Osteoblast (primary cell): Measurements from ENCODE around the gene FSTL4. TPM values are rescaled to one million over a fixed set of nuclear protein-coding genes. Genes with fewer than 3 reads are reported as not detected.

Experiments used
- DNase-seq: peaks from one replicate; pipeline ENCODE4 v3.0.0; 2011; ENCODE audit warnings: low spot score, mixed read lengths; ENCODE audit not compliant: insufficient read length; ENCODE audit errors: missing footprints
- H2AFZ ChIP-seq: 2 replicates; pipeline ENCODE4 v1.6.0; 2011; ENCODE audit warnings: mild to moderate bottlenecking, low read length
- H3K27ac ChIP-seq: 2 replicates; pipeline ENCODE4 v1.5.1; 2011; ENCODE audit warnings: mild to moderate bottlenecking, low read depth, low read length, moderate library complexity
- H3K27me3 ChIP-seq: 2 replicates; pipeline ENCODE4 v1.6.0; 2012; ENCODE audit warnings: mild to moderate bottlenecking, control low read depth, inconsistent platforms, low read length, moderate library complexity; ENCODE audit not compliant: insufficient read depth
- H3K36me3 ChIP-seq: 2 replicates; pipeline ENCODE4 v1.5.1; 2011; ENCODE audit warnings: mild to moderate bottlenecking, low read length, control low read depth, moderate library complexity; ENCODE audit not compliant: insufficient read depth
- H3K4me1 ChIP-seq: 2 replicates; pipeline ENCODE4 v1.5.1; 2011; ENCODE audit warnings: mild to moderate bottlenecking, low read length, control low read depth, moderate library complexity; ENCODE audit not compliant: insufficient read depth
- H3K4me2 ChIP-seq: 2 replicates; pipeline ENCODE4 v1.6.0; 2011; ENCODE audit warnings: mild to moderate bottlenecking, low read length; ENCODE audit not compliant: insufficient read depth
- H3K4me3 ChIP-seq: fragments of 200-600 bp; sonication (generic); 3 replicates; pipeline ENCODE4 v1.5.1; 2012; ENCODE audit warnings: mild to moderate bottlenecking, low read length, inconsistent platforms; ENCODE audit not compliant: insufficient read depth
- H3K79me2 ChIP-seq: 2 replicates; pipeline ENCODE4 v1.6.0; 2012; ENCODE audit warnings: mild to moderate bottlenecking, low read length, control low read depth, inconsistent platforms; ENCODE audit not compliant: insufficient read depth
- H3K9me3 ChIP-seq: 2 replicates; pipeline ENCODE4 v1.5.1; 2011; ENCODE audit warnings: low read depth, low read length, control low read depth
- H4K20me1 ChIP-seq: 2 replicates; pipeline ENCODE4 v1.6.0; 2012; ENCODE audit warnings: mild to moderate bottlenecking, low read length, control low read depth; ENCODE audit not compliant: insufficient read depth
- CTCF ChIP-seq: IDR thresholded peaks from 2 replicates; pipeline ENCODE4 v1.5.1; 2011; ENCODE audit warnings: mild to moderate bottlenecking, low read depth, low read length, moderate library complexity; ENCODE audit errors: extremely low read depth
- total RNA-seq: library from RNA; depleted of rRNA; stranded (reverse); fragments of >200 nt; gene quantifications from 2 replicates; pipeline ENCODE4 v1.2.3, GENCODE V29; 2012

FSTL4 gene
- total RNA-seq, 1 donor: not detected

GRCh38 chr5:133391354-133392136 lies 220.8 kb downstream of the FSTL4 start:
- no peak for DNase-seq
- Histone ChIP-seq H3K9me3 (no peaks in the 10 kb centered on the region), H3K4me1 (no peaks in the 10 kb centered on the region), H3K27me3 (peaks cover 4% of the 10 kb centered on the region), H2AFZ (no peak overlapping the region), H3K27ac (no peak overlapping the region), H3K4me3 (no peak overlapping the region), H3K4me2 (no peak overlapping the region), H3K79me2 (no peaks in the 10 kb centered on the region), H3K36me3 (no peaks in the 10 kb centered on the region), H4K20me1 (no peaks in the 10 kb centered on the region)
- no peak for TF ChIP-seq CTCF

- H3K27ac ChIP-seq: no peak overlapping the region
- no peak for DNase-seq
- no peaks in the 10 kb centered on the region for H4K20me1 ChIP-seq
- no peak overlapping the region for H2AFZ ChIP-seq
- no peaks in the 10 kb centered on the region for H3K79me2 ChIP-seq
- TF ChIP-seq CTCF: no peak
- H3K4me2 ChIP-seq: no peak overlapping the region
- no peaks in the 10 kb centered on the region for H3K4me1 ChIP-seq
- H3K9me3 ChIP-seq: no peaks in the 10 kb centered on the region
- H3K27me3 ChIP-seq: peaks cover 4% of the 10 kb centered on the region
- no peaks in the 10 kb centered on the region for H3K36me3 ChIP-seq
- H3K4me3 ChIP-seq: no peak overlapping the region
Observed at GRCh38 chr5:133390416-133391353, 221.7 kb downstream of the FSTL4 start.

DNA sequence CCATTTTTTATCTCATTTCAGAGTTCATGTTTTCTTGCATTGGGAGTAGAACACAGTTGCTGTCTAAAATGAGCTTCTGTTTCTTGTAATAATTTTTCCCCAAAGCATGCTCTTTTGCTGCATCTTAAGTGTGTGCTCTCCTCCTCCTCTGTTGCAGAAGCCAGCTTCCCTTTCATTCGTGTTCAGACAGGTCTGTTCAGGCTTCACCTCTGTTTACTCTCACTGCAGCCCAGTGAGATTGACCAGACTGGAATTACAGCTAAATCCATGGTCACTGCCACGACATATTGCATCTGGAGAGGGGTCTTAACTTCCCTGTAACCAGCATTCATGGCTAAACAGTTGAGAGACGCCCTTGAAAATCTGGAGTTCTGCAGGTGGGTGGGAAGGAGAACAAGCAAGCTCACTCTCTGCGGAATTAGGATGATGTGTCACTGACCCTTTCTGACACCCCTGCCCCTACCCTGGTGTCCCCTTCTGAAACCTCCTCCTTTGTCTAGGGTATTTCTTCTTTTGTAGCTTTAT lies 223.2 kb downstream of the FSTL4 start:
- no peak overlapping the region for H3K27ac ChIP-seq
- H3K9me3 ChIP-seq: no peaks in the 10 kb centered on the region
- H4K20me1 ChIP-seq: no peaks in the 10 kb centered on the region
- peaks cover 4% of the 10 kb centered on the region for H3K27me3 ChIP-seq
- no peaks in the 10 kb centered on the region for H3K36me3 ChIP-seq
- DNase-seq: no peak
- no peak overlapping the region for H3K4me2 ChIP-seq
- H2AFZ ChIP-seq: no peak overlapping the region
- no peaks in the 10 kb centered on the region for H3K4me1 ChIP-seq
- TF ChIP-seq CTCF: no peak
- no peaks in the 10 kb centered on the region for H3K79me2 ChIP-seq
- H3K4me3 ChIP-seq: no peak overlapping the region
